ENCODE results near the gene FIGNL2.
"Not testable (repeated sequence)": the region's sequence is repeated elsewhere in the genome, so short reads cannot be mapped to it uniquely, and the experiment has no call there.

Gene FIGNL2

GRCh38 chr12:51833448-51834227 is 14.9 kb downstream of the FIGNL2 start:
- no peak for DNase-seq (ENCODE audit: low read depth)

GRCh38 chr12:51832354-51833107 is 16.0 kb downstream of the FIGNL2 start:
- DNase-seq (ENCODE audit: low read depth), result no peak

- not testable (repeated sequence) for DNase-seq (ENCODE audit: low read depth)
Observed at GRCh38 chr12:51831817-51832216, 16.7 kb downstream of the FIGNL2 start.

GRCh38 chr12:51829641-51830040 is 18.9 kb downstream of the FIGNL2 start:
- no peak for DNase-seq (ENCODE audit: low read depth)

GRCh38 chr12:51829011-51829481 is 19.5 kb downstream of the FIGNL2 start:
- no peak for DNase-seq (ENCODE audit: low read depth)

GRCh38 chr12:51827925-51828818 is 20.3 kb downstream of the FIGNL2 start:
- peak; percentile 53 for DNase-seq (ENCODE audit: low read depth)

- no peak for DNase-seq (ENCODE audit: low read depth)
Observed at GRCh38 chr12:51826881-51827280, 21.6 kb downstream of the FIGNL2 start.

- no peak for DNase-seq (ENCODE audit: low read depth)
Observed at GRCh38 chr12:51825216-51825615, 23.3 kb downstream of the FIGNL2 start.

GRCh38 chr12:51823875-51824565 is 24.5 kb downstream of the FIGNL2 start:
- DNase-seq (ENCODE audit: low read depth), result no peak

GRCh38 chr12:51822956-51823355 is 25.6 kb downstream of the FIGNL2 start:
- no peak for DNase-seq (ENCODE audit: low read depth)

GRCh38 chr12:51822261-51822616 is 26.3 kb downstream of the FIGNL2 start:
- DNase-seq (ENCODE audit: low read depth), result no peak

GRCh38 chr12:51821440-51822260 is 26.9 kb downstream of the FIGNL2 start:
- no peak for DNase-seq (ENCODE audit: low read depth)

- peak; percentile 75 for DNase-seq (ENCODE audit: low read depth)
Observed at GRCh38 chr12:51820526-51821439, 27.7 kb downstream of the FIGNL2 start.

GRCh38 chr12:51819736-51820525 is 28.6 kb downstream of the FIGNL2 start:
- no peak for DNase-seq (ENCODE audit: low read depth)

- DNase-seq (ENCODE audit: low read depth), result no peak
Observed at GRCh38 chr12:51818566-51819300, 29.8 kb downstream of the FIGNL2 start.

GRCh38 chr12:51818086-51818485 is 30.4 kb downstream of the FIGNL2 start:
- no peak for DNase-seq (ENCODE audit: low read depth)

GRCh38 chr12:51817027-51817953 is 31.2 kb downstream of the FIGNL2 start:
- DNase-seq (ENCODE audit: low read depth), result no peak

Measured in activated T-cell treated with anti-CD3 and anti-CD28 coated beads for 24 hours (primary cell).